ENCODE results near the gene NKPD1. TPM values are rescaled to one million over a fixed set of nuclear protein-coding genes. Genes with fewer than 3 reads are reported as not detected.

Gene NKPD1
- total and polyA plus RNA-seq, 9 donors: 0.11 to 0.57 (median 0.20) TPM; not detected in 1

GRCh38 chr19:45125360-45125759, 35.4 kb downstream of the NKPD1 start:
- Histone ChIP-seq H3K27me3 (no peaks in the 10 kb centered on the region), H3K9me3 (no peaks in the 10 kb centered on the region), H3K4me1 (ENCODE audit: insufficient read depth) (no peaks in the 10 kb centered on the region), H3K27ac (no peak overlapping the region), H3K4me3 (no peak overlapping the region), H3K36me3 (no peaks in the 10 kb centered on the region)
- no peak for DNase-seq
- intact Hi-C loops (cut with DNase I): no loop called here
- TF ChIP-seq POLR2A (IDR thresholded peaks at IDR 0.05): no peak
- TF ChIP-seq, protein P1, sequence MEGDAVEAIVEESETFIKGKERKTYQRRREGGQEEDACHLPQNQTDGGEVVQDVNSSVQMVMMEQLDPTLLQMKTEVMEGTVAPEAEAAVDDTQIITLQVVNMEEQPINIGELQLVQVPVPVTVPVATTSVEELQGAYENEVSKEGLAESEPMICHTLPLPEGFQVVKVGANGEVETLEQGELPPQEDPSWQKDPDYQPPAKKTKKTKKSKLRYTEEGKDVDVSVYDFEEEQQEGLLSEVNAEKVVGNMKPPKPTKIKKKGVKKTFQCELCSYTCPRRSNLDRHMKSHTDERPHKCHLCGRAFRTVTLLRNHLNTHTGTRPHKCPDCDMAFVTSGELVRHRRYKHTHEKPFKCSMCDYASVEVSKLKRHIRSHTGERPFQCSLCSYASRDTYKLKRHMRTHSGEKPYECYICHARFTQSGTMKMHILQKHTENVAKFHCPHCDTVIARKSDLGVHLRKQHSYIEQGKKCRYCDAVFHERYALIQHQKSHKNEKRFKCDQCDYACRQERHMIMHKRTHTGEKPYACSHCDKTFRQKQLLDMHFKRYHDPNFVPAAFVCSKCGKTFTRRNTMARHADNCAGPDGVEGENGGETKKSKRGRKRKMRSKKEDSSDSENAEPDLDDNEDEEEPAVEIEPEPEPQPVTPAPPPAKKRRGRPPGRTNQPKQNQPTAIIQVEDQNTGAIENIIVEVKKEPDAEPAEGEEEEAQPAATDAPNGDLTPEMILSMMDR (IDR thresholded peaks at IDR 0.05): no peak
- TF ChIP-seq EP300 (IDR thresholded peaks at IDR 0.05): no peak
- WGBS, 3 donors: 94 to 96% (median 95%) methylated on average over 9 of the region's 9 CpGs

DNA sequence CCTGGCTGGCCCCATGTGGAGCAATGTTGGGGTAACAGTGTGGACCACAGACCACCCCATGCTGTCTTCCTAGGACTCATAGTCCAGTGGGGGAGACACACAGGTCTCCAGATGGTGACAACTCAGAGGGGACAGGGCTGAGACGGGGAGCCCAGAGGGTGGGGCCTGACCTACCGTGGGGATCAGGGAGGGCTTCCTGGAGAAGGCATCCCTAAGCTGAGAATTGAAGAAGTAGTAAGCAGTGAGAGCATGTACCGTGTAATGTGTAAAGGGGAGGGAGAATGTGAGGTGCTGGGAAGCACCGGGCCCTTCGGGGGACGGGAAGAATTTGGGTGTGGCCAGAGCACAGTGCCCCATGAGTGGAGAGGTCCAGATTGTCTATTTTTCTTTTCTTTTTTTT, 36.8 kb downstream of the NKPD1 start:
- DNase-seq: no peak
- no peak overlapping the region for H3K4me3 ChIP-seq
- intact Hi-C loops (cut with DNase I): no loop called here
- no peak overlapping the region for H3K27ac ChIP-seq
- H3K4me1 ChIP-seq (ENCODE audit: insufficient read depth): no peaks in the 10 kb centered on the region
- no peaks in the 10 kb centered on the region for H3K27me3 ChIP-seq
- H3K36me3 ChIP-seq: no peaks in the 10 kb centered on the region
- TF ChIP-seq POLR2A (IDR thresholded peaks at IDR 0.05) (no peak), EP300 (IDR thresholded peaks at IDR 0.05) (no peak)
- TF ChIP-seq, protein P1 (IDR thresholded peaks at IDR 0.05): no peak
- WGBS, 3 donors: 85 to 93% (median 87%) methylated on average over 6 of the region's 6 CpGs
- no peaks in the 10 kb centered on the region for H3K9me3 ChIP-seq

GRCh38 chr19:45123440-45123850, 37.3 kb downstream of the NKPD1 start:
- no peaks in the 10 kb centered on the region for H3K4me1 ChIP-seq (ENCODE audit: insufficient read depth)
- intact Hi-C loops (cut with DNase I): loop anchor here in 1 of 4 donors (2.0 kb wide), 1 partner anchor 65 kb away; no protein-coding TSS in a partner anchor
- TF ChIP-seq POLR2A (IDR thresholded peaks at IDR 0.05): no peak
- TF ChIP-seq, protein P1 (IDR thresholded peaks at IDR 0.05): no peak
- TF ChIP-seq EP300 (IDR thresholded peaks at IDR 0.05): no peak
- H3K4me3 ChIP-seq: no peak overlapping the region
- no peaks in the 10 kb centered on the region for H3K9me3 ChIP-seq
- 65 to 69% (median 68%) methylated on average over 9 of the region's 9 CpGs for WGBS, 3 donors
- H3K27ac ChIP-seq: no peak overlapping the region
- H3K36me3 ChIP-seq: no peaks in the 10 kb centered on the region
- DNase-seq: no peak
- H3K27me3 ChIP-seq: no peaks in the 10 kb centered on the region

GRCh38 chr19:45122832-45123231, 38.0 kb downstream of the NKPD1 start:
- no peaks in the 10 kb centered on the region for H3K4me1 ChIP-seq (ENCODE audit: insufficient read depth)
- no peaks in the 10 kb centered on the region for H3K36me3 ChIP-seq
- WGBS, 3 donors: 54 to 71% (median 57%) methylated on average over 6 of the region's 6 CpGs
- no peaks in the 10 kb centered on the region for H3K27me3 ChIP-seq
- DNase-seq: no peak
- intact Hi-C loops (cut with DNase I): loop anchor here in 1 of 4 donors (2.0 kb wide), 1 partner anchor 66 kb away; no protein-coding TSS in a partner anchor
- no peak overlapping the region for H3K27ac ChIP-seq
- no peaks in the 10 kb centered on the region for H3K9me3 ChIP-seq
- TF ChIP-seq POLR2A (IDR thresholded peaks at IDR 0.05) (no peak), EP300 (IDR thresholded peaks at IDR 0.05) (no peak)
- TF ChIP-seq, protein P1 (IDR thresholded peaks at IDR 0.05): no peak
- no peak overlapping the region for H3K4me3 ChIP-seq
